ENCODE measurements around the gene NCR3LG1. TPM values are rescaled to one million over a fixed set of nuclear protein-coding genes. Genes with fewer than 3 reads are reported as not detected.

NCR3LG1 gene
- total RNA-seq, 1 donor from 2014 or later, result 1.1 TPM

- ATAC-seq (ENCODE audit: low read depth), result no peak
- CTCF ChIA-PET, result no interaction called here
Measured at GRCh38 chr11:17387811-17388210, 36.2 kb downstream of the NCR3LG1 start.

GRCh38 chr11:17388609-17389210 lies 37.1 kb downstream of the NCR3LG1 start, which contains the start of gene KCNJ11:
Gene KCNJ11, minus strand, starts transcription at chr11:17388659. Its CDS starts 568 bp downstream, at chr11:17388091.
- POLR2A ChIA-PET, result interaction anchor here (0.5 kb wide), 2 partner anchors 36 to 110 kb away, joined by 3 to 4 read pairs; no protein-coding TSS in a partner anchor
- TF ChIP-seq CTCF (IDR thresholded peaks at IDR 0.05), result no peak
- no peak for DNase-seq
- Mint-ChIP-seq H3K27ac (peak within 1 kb of the TSS; percentile 59), H3K4me3 (peak within 1 kb of the TSS; percentile 84), H3K9me3 (no peaks in the 10 kb centered on the region), H3K27me3 (no peaks in the 10 kb centered on the region), H3K36me3 (ENCODE audit: low read depth) (no peaks in the 10 kb centered on the region), H3K4me1 (peaks cover 18% of the 10 kb centered on the region)
- intact Hi-C loops (cut with micrococcal nuclease), result loop anchor here (1.0 to 10.0 kb wide), 8 partner anchors 34 to 604 kb away; partner anchors contain the start of genes KCNC1, NUCB2, PIK3C2A and RPS13
- ATAC-seq (ENCODE audit: low read depth), result peak; percentile 47
- CTCF ChIA-PET, result interaction anchor here (0.8 to 1.1 kb wide), 3 partner anchors 9 to 140 kb away, joined by 3 to 5 read pairs (median 3); no protein-coding TSS in a partner anchor

More at GRCh38 chr11:17387811-17388210, 36.2 kb downstream of the NCR3LG1 start:
- peak overlapping the region; percentile 53 for H3K4me3 Mint-ChIP-seq
- DNase-seq, result no peak
- intact Hi-C loops (cut with micrococcal nuclease), result loop anchor here (2.0 to 10.0 kb wide), 7 partner anchors 111 to 603 kb away; partner anchors contain the start of genes KCNC1, NUCB2, PIK3C2A and RPS13
- no peaks in the 10 kb centered on the region for H3K36me3 Mint-ChIP-seq (ENCODE audit: low read depth)
- no peaks in the 10 kb centered on the region for H3K9me3 Mint-ChIP-seq
- no peak for TF ChIP-seq CTCF (IDR thresholded peaks at IDR 0.05)
- H3K27ac Mint-ChIP-seq, result no peak overlapping the region
- H3K4me1 Mint-ChIP-seq, result peaks cover 18% of the 10 kb centered on the region
- H3K27me3 Mint-ChIP-seq, result no peaks in the 10 kb centered on the region
- POLR2A ChIA-PET, result no interaction called here

- no peaks in the 10 kb centered on the region for H3K9me3 Mint-ChIP-seq
- no peaks in the 10 kb centered on the region for H3K36me3 Mint-ChIP-seq (ENCODE audit: low read depth)
- peak overlapping the region; percentile 84 for H3K4me3 Mint-ChIP-seq
- intact Hi-C loops (cut with micrococcal nuclease), result loop anchor here (1.0 to 10.0 kb wide), 8 partner anchors 35 to 605 kb away; partner anchors contain the start of genes KCNC1, NUCB2, PIK3C2A and RPS13
- DNase-seq (peak; percentile 85), ATAC-seq (ENCODE audit: low read depth) (peak; percentile 90)
- peaks cover 18% of the 10 kb centered on the region for H3K4me1 Mint-ChIP-seq
- POLR2A ChIA-PET, result interaction anchor here (0.5 kb wide), 2 partner anchors 37 to 111 kb away, joined by 3 to 4 read pairs; no protein-coding TSS in a partner anchor
- no peak for TF ChIP-seq CTCF (IDR thresholded peaks at IDR 0.05)
- peak overlapping the region; percentile 59 for H3K27ac Mint-ChIP-seq
- no peaks in the 10 kb centered on the region for H3K27me3 Mint-ChIP-seq
- CTCF ChIA-PET, result interaction anchor here (0.7 to 1.1 kb wide), 3 partner anchors 11 to 139 kb away, joined by 3 read pairs; no protein-coding TSS in a partner anchor
Measured at GRCh38 chr11:17389211-17389956, 37.8 kb downstream of the NCR3LG1 start.

- Mint-ChIP-seq H3K4me3 (peak overlapping the region; percentile 84), H3K27ac (no peak overlapping the region), H3K36me3 (ENCODE audit: low read depth) (no peaks in the 10 kb centered on the region), H3K4me1 (peaks cover 18% of the 10 kb centered on the region), H3K9me3 (no peaks in the 10 kb centered on the region), H3K27me3 (no peaks in the 10 kb centered on the region)
- intact Hi-C loops (cut with micrococcal nuclease), result loop anchor here (1.0 to 10.0 kb wide), 8 partner anchors 36 to 605 kb away; partner anchors contain the start of genes KCNC1, NUCB2, PIK3C2A and RPS13
- no peak for DNase-seq
- ChIA-PET POLR2A (no interaction called here), CTCF (interaction anchor here (0.7 kb wide), 1 partner anchor 10 kb away, joined by 3 read pairs; no protein-coding TSS in a partner anchor)
- no peak for ATAC-seq (ENCODE audit: low read depth)
- no peak for TF ChIP-seq CTCF (IDR thresholded peaks at IDR 0.05)
Measured at GRCh38 chr11:17389957-17390649, 38.5 kb downstream of the NCR3LG1 start.

Data from activated B cell treated with CpG ODN at 0.5 μM for 24 hours (primary cell).